OCI-LY3 (cell line): ENCODE data around the gene KCNK4.

Experiments used
- H2AFZ ChIP-seq: fragments of 200-600, 300-600 bp; shearing (Covaris generic); 2 replicates; pipeline ENCODE4 v1.6.0; 2014; ENCODE audit warnings: antibody characterized with exemption, low read depth, low read length
- H3K27ac ChIP-seq: fragments of 200-600, 300-600 bp; sonication (generic); 2 replicates; pipeline ENCODE4 v1.5.1; 2014; ENCODE audit warnings: mild to moderate bottlenecking, low read length, moderate library complexity, mixed read lengths
- H3K27me3 ChIP-seq: fragments of 200-600, 300-600 bp; sonication (generic); 2 replicates; pipeline ENCODE4 v1.6.1; 2014; ENCODE audit warnings: low read depth, low read length, mixed read lengths
- H3K36me3 ChIP-seq: fragments of 200-600, 300-600 bp; sonication (generic); replicated peaks from 2 replicates; pipeline ENCODE3; 2014; ENCODE audit warnings: low read depth, low read length, mixed read lengths
- H3K4me1 ChIP-seq: fragments of 300-600, 200-600 bp; sonication (generic); 2 replicates; pipeline ENCODE4 v1.6.1; 2014; ENCODE audit warnings: low read length, mixed read lengths
- H3K4me2 ChIP-seq: fragments of 200-600, 300-600 bp; sonication (generic); 2 replicates; pipeline ENCODE4 v1.6.1; 2014; ENCODE audit warnings: low read length, mixed read lengths
- H3K4me3 ChIP-seq: fragments of 300-600, 200-600 bp; sonication (generic); 2 replicates; pipeline ENCODE4 v1.5.1; 2014; ENCODE audit warnings: antibody characterized with exemption, mild to moderate bottlenecking, low read length, moderate library complexity
- H3K79me2 ChIP-seq: fragments of 300-600, 200-600 bp; shearing (Covaris generic); 2 replicates; pipeline ENCODE4 v1.6.1; 2014; ENCODE audit warnings: mild to moderate bottlenecking, low read length, mixed read lengths
- H3K9ac ChIP-seq: fragments of 300-600, 200-600 bp; shearing (Covaris generic); 2 replicates; pipeline ENCODE4 v1.6.0; 2014; ENCODE audit warnings: mild to moderate bottlenecking, low read length, moderate library complexity
- H3K9me3 ChIP-seq: fragments of 200-600, 300-600 bp; shearing (Covaris generic); 2 replicates; pipeline ENCODE4 v1.6.1; 2014; ENCODE audit warnings: low read length, mixed read lengths; ENCODE audit not compliant: insufficient read depth
- H4K20me1 ChIP-seq: fragments of 200-600, 300-600 bp; sonication (generic); 2 replicates; pipeline ENCODE4 v1.6.1; 2016; ENCODE audit warnings: low read length, mixed read lengths; ENCODE audit not compliant: insufficient read depth
- CTCF ChIP-seq: fragments of 200-600, 300-600 bp; sonication (generic); IDR thresholded peaks from 2 replicates; pipeline ENCODE4 v1.5.1; 2014; ENCODE audit warnings: antibody characterized with exemption, low read length, low read depth
- EZH2phosphoT487 ChIP-seq: fragments of 200-600 bp; shearing (Covaris generic); IDR thresholded peaks from 2 replicates; pipeline ENCODE4 v1.6.1; 2018; ENCODE audit warnings: antibody characterized with exemption, mixed run types, low read depth

Gene KCNK4

GRCh38 chr11:64331569-64332371 lies 40.7 kb downstream of the KCNK4 start:
- H3K27me3 ChIP-seq: no peaks in the 10 kb centered on the region
- H3K9me3 ChIP-seq: 0 out of 2 replicates have a peak, but pooled peaks cover 2% of the 10 kb centered on the region
- peaks cover 13% of the 10 kb centered on the region for H3K36me3 ChIP-seq
- 0 out of 2 replicates have a peak, but pooled peaks cover 3% of the 10 kb centered on the region for H4K20me1 ChIP-seq
- peak overlapping the region; percentile 0; the same call in 1 of the 2 replicates for H3K27ac ChIP-seq
- H3K4me3 ChIP-seq: peak overlapping the region; percentile 25
- no peaks in the 10 kb centered on the region for H3K79me2 ChIP-seq
- H3K4me1 ChIP-seq: peaks cover 31% of the 10 kb centered on the region
- H3K9ac ChIP-seq: peak overlapping the region; percentile 33; the same call in 1 of the 2 replicates
- peak overlapping the region; percentile 67 for H3K4me2 ChIP-seq
- TF ChIP-seq CTCF (peak; percentile 79), EZH2phosphoT487 (no peak)
- no peak overlapping the region for H2AFZ ChIP-seq

GRCh38 chr11:64333556-64333955 lies 42.5 kb downstream of the KCNK4 start:
- Histone ChIP-seq H3K36me3 (peaks cover 25% of the 10 kb centered on the region), H3K4me2 (no peak overlapping the region), H3K27me3 (no peaks in the 10 kb centered on the region), H3K4me1 (peaks cover 37% of the 10 kb centered on the region), H3K27ac (no peak overlapping the region), H3K9ac (no peak overlapping the region), H2AFZ (no peak overlapping the region), H3K4me3 (no peak overlapping the region), H4K20me1 (0 out of 2 replicates have a peak, but pooled peaks cover 3% of the 10 kb centered on the region), H3K79me2 (peaks cover 5% of the 10 kb centered on the region; the same call in 1 of the 2 replicates), H3K9me3 (0 out of 2 replicates have a peak, but pooled peaks cover 2% of the 10 kb centered on the region)
- no peak for TF ChIP-seq CTCF
- no peak for TF ChIP-seq EZH2phosphoT487

GRCh38 chr11:64334764-64335735 lies 43.9 kb downstream of the KCNK4 start:
- peak overlapping the region; percentile 7 for H3K4me3 ChIP-seq
- H4K20me1 ChIP-seq: 0 out of 2 replicates have a peak, but pooled peaks cover 3% of the 10 kb centered on the region
- peak overlapping the region; percentile 75 for H3K27ac ChIP-seq
- H3K36me3 ChIP-seq: peaks cover 29% of the 10 kb centered on the region
- no peaks in the 10 kb centered on the region for H3K27me3 ChIP-seq
- peaks cover 51% of the 10 kb centered on the region for H3K4me1 ChIP-seq
- 0 out of 2 replicates have a peak, but pooled peaks cover 2% of the 10 kb centered on the region for H3K9me3 ChIP-seq
- no peak overlapping the region for H3K9ac ChIP-seq
- peak overlapping the region; percentile 50 for H3K4me2 ChIP-seq
- no peak overlapping the region for H2AFZ ChIP-seq
- TF ChIP-seq EZH2phosphoT487: no peak
- TF ChIP-seq CTCF: no peak
- H3K79me2 ChIP-seq: peaks cover 16% of the 10 kb centered on the region
